ENCODE results near the gene FASTK. TPM values are rescaled to one million over a fixed set of nuclear protein-coding genes. Genes with fewer than 3 reads are reported as not detected.

Gene FASTK
- total and polyA plus RNA-seq, 12 donors: 65.0 to 246 (median 77.1) TPM

DNA sequence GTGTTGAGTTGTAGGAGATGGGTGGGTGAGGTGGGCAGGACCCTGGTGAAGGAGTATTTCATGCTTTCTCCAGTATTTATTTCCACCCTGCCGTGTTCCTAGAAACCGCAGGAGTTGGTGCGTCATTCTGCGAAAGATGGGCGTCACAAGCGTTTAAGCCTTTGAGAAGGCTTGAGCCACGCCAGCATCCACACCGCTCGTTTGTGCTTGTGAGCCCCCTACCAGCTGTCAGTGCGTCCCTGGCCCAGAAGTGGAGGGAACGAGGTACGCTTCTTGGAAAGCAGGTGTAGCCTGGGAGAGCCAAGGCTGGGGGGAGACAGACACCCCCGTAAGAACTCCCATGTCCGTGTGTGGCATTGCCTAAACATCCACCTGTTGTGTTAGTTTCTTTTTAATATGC, 11.4 kb upstream of the FASTK start:
- H3K36me3 ChIP-seq: peaks cover 0 to 14% (median 0%) of the 10 kb centered on the region in 9 donors
- ATAC-seq (no peak), DNase-seq (no peak)
- intact Hi-C loops (cut with DNase I): loop anchor here in 1 of 10 donors (5.0 kb wide), 1 partner anchor 65 kb away; the partner anchor contains the start of gene ABCB8
- TF ChIP-seq, protein P1, sequence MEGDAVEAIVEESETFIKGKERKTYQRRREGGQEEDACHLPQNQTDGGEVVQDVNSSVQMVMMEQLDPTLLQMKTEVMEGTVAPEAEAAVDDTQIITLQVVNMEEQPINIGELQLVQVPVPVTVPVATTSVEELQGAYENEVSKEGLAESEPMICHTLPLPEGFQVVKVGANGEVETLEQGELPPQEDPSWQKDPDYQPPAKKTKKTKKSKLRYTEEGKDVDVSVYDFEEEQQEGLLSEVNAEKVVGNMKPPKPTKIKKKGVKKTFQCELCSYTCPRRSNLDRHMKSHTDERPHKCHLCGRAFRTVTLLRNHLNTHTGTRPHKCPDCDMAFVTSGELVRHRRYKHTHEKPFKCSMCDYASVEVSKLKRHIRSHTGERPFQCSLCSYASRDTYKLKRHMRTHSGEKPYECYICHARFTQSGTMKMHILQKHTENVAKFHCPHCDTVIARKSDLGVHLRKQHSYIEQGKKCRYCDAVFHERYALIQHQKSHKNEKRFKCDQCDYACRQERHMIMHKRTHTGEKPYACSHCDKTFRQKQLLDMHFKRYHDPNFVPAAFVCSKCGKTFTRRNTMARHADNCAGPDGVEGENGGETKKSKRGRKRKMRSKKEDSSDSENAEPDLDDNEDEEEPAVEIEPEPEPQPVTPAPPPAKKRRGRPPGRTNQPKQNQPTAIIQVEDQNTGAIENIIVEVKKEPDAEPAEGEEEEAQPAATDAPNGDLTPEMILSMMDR (IDR thresholded peaks at IDR 0.05): no peak
- no peak overlapping the region for H3K27ac ChIP-seq
- no peaks in the 10 kb centered on the region for H3K9me3 ChIP-seq
- no peak overlapping the region for H3K4me3 ChIP-seq
- 90 to 94% methylated on average over 14 of the region's 14 CpGs for WGBS, 2 donors
- H3K27me3 ChIP-seq: no peaks in the 10 kb centered on the region
- H3K4me1 ChIP-seq: peaks cover 23 to 73% (median 48%) of the 10 kb centered on the region in 9 donors

DNA sequence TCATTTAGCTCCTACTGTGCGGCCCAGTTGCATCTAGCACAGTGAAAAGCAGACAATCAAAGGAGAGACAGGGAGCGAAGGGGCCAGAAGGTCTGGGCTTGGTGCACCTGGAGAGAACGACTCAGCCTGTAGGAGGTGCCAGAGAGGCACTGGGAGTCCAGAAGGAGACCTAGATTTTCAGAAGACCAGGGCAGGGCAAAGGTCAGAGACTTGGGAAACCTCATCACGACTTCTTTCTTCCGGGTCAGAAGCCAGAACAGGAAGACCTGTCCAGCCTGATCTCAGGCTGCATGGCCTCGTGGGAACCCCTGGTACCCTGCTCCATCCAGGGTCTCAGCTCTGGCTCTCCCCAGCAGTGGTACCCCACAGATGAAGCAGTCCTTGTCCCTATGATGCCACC, 10.8 kb upstream of the FASTK start:
- Histone ChIP-seq H3K4me1 (peaks cover 23 to 73% (median 48%) of the 10 kb centered on the region in 9 donors), H3K27ac (peak overlapping the region in 2 of 10 donors; percentile 93 to 94), H3K9me3 (no peaks in the 10 kb centered on the region), H3K4me3 (no peak overlapping the region), H3K36me3 (peaks cover 0 to 14% (median 0%) of the 10 kb centered on the region in 9 donors), H3K27me3 (no peaks in the 10 kb centered on the region)
- DNase-seq (no peak), ATAC-seq (no peak)
- TF ChIP-seq, protein P1 (IDR thresholded peaks at IDR 0.05): peak in 8 of 9 donors; percentile 17 to 58 (median 42)
- 55 to 56% methylated on average over 6 of the region's 6 CpGs for WGBS, 2 donors
- intact Hi-C loops (cut with DNase I): loop anchor here in 1 of 10 donors (5.0 kb wide), 1 partner anchor 64 kb away; the partner anchor contains the start of gene ABCB8

DNA sequence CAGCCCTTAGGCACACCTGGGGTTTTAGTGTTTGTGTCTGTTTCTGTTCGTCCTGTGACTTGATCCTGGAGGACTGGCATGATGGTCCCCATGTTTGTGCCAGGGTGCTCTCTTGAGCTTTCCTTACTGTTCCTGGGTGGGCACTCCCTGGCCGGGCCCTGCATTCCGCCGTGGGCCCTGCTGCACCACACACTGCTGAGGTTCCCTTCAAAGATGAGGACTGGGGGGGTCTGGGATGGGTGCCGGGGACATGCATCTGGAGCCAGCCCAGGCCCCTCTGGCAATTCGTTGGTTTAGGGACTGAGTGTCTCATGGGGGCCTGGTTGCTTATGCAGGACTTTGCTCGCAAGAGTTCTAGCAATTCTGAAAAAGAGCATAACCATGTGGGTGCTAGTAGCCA, 10.4 kb upstream of the FASTK start:
- no peak overlapping the region for H3K4me3 ChIP-seq
- H3K27ac ChIP-seq: peak overlapping the region in 3 of 10 donors; percentile 88 to 94 (median 93)
- intact Hi-C loops (cut with DNase I): loop anchor here in 1 of 10 donors (5.0 kb wide), 1 partner anchor 64 kb away; the partner anchor contains the start of gene ABCB8
- peaks cover 0 to 14% (median 0%) of the 10 kb centered on the region in 9 donors for H3K36me3 ChIP-seq
- 90 to 91% methylated on average over 7 of the region's 7 CpGs for WGBS, 2 donors
- DNase-seq (no peak), ATAC-seq (no peak)
- TF ChIP-seq, protein P1 (IDR thresholded peaks at IDR 0.05): no peak
- H3K9me3 ChIP-seq: no peaks in the 10 kb centered on the region
- H3K4me1 ChIP-seq: peaks cover 23 to 72% (median 48%) of the 10 kb centered on the region in 9 donors
- H3K27me3 ChIP-seq: no peaks in the 10 kb centered on the region

DNA sequence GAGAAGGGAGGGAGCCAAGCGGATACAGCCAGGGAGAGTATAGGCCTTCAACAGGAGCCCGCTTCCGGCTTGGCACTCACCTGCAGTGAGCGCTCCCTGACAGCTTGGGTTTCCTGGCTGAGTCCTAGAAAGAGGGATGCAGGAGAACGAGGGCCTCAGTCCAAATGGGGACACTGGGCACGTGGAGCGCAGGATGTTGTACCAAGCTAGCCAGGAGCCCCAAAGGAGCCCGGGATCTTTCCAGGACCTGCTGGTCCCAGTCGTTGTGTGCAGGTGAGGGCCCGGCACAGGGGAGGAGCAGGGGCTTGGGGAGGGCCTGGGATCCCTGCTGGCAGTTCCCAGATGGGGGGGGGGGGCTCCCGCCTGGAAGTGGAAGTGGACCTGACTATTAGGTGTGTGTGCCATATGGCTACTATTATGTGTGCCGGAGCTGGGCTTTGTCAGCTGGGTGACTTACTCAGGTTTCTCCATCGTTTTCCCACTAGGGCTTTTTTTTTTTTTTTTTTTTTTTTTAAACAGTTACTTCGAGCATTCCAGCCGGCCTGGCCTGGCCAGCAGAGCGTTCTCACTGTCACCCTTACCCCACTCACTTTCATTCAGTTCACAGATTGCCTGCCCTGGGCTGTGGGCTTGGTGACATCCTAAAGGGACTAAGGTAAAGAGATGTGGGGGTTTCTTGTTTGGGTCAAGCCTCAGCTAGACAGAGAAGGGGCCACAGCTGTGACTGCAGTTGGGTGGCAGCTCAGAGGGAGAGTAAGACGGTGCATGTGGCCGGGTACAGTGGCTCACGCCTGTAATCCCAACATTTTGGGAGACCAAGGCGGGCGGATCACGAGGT, 9.5 kb upstream of the FASTK start:
- peak overlapping the region in 8 of 10 donors; percentile 71 to 88 (median 80) for H3K4me3 ChIP-seq
- intact Hi-C loops (cut with DNase I): loop anchor here in 1 of 10 donors (5.0 kb wide), 1 partner anchor 63 kb away; the partner anchor contains the start of gene ABCB8
- ATAC-seq: no peak
- TF ChIP-seq, protein P1 (IDR thresholded peaks at IDR 0.05): no peak
- H3K27ac ChIP-seq: peak overlapping the region; percentile 81 to 94 (median 89)
- no peaks in the 10 kb centered on the region for H3K27me3 ChIP-seq
- DNase-seq: no peak
- peaks cover 23 to 73% (median 55%) of the 10 kb centered on the region in 9 donors for H3K4me1 ChIP-seq
- 69 to 72% methylated on average over 22 of the region's 22 CpGs for WGBS, 2 donors
- peaks cover 0 to 14% (median 0%) of the 10 kb centered on the region in 9 donors for H3K36me3 ChIP-seq
- H3K9me3 ChIP-seq: no peaks in the 10 kb centered on the region
